22Rv1 (cell line): Measurements from ENCODE around the gene TRIM72.
"Not testable (repeated sequence)": the region's sequence is repeated elsewhere in the genome, so short reads cannot be mapped to it uniquely, and the experiment has no call there.

ENCODE experiments used
- H3K27ac ChIP-seq: fragments of 450-650 bp; 2 replicates; pipeline ENCODE4 v1.5.1; 2017
- ZFX ChIP-seq: fragments of 450-650 bp; IDR thresholded peaks from 2 replicates; pipeline ENCODE4 v1.6.1; 2017; ENCODE audit warnings: antibody characterized with exemption, borderline replicate concordance
- TF ChIP-seq, protein P1 (sequence below): fragments of 450-650 bp; IDR thresholded peaks from 2 replicates; pipeline ENCODE4 v1.5.1; 2017; ENCODE audit warnings: mild to moderate bottlenecking

The TRIM72 gene

DNA sequence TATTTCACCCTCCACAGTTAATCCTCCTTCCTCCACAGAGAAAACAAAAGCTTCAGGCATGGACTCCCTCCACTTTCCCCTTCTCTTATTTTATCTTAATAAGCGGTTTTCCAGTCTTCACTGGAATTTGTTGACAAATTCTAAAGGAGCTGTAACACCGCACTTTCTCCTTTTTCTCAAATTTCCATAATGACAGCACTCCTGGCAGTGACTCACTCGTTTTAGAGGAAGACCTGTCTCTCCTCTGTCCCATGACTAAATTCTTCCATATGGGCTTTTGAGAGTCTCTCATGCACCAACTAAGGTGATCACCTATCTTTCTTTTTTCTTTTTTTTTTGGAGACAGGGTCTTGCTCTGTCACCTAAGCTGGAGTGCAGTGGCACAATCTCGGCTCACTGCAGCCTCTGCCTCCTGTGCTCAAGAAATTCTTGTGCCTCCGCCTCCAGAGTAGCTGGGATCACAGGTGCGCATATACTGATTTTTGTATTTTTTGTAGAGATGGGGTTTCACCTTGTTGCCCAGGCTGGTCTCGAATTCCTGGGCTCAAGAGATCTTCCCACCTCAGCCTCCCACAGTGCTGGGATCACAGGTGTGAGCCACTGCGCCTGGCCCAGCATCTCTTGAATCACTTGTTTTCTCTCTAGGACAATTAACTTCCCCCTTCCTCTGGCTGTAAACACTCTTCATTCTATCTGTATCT lies 53.6 kb downstream of the TRIM72 start:
- H3K27ac ChIP-seq = no peak overlapping the region
- TF ChIP-seq, protein P1, sequence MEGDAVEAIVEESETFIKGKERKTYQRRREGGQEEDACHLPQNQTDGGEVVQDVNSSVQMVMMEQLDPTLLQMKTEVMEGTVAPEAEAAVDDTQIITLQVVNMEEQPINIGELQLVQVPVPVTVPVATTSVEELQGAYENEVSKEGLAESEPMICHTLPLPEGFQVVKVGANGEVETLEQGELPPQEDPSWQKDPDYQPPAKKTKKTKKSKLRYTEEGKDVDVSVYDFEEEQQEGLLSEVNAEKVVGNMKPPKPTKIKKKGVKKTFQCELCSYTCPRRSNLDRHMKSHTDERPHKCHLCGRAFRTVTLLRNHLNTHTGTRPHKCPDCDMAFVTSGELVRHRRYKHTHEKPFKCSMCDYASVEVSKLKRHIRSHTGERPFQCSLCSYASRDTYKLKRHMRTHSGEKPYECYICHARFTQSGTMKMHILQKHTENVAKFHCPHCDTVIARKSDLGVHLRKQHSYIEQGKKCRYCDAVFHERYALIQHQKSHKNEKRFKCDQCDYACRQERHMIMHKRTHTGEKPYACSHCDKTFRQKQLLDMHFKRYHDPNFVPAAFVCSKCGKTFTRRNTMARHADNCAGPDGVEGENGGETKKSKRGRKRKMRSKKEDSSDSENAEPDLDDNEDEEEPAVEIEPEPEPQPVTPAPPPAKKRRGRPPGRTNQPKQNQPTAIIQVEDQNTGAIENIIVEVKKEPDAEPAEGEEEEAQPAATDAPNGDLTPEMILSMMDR = no peak
- no peak for TF ChIP-seq ZFX

DNA sequence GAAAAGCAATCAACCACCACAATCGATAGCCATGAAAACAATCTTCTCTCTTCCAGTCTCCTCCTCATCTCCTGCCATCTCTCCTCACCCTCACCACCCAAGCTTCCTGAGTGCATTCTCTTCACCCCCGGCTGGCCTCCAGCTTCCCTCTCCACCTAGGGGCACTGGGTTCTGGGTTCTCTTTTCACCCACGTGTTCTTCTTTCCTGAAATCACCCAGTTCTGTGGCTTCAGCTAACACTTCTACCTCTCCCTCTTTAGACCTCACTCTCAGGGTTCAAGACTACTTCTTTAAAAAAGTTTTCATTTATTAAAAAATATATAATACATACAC lies 54.1 kb downstream of the TRIM72 start:
- TF ChIP-seq ZFX = no peak
- TF ChIP-seq, protein P1 = no peak
- no peak overlapping the region for H3K27ac ChIP-seq

DNA sequence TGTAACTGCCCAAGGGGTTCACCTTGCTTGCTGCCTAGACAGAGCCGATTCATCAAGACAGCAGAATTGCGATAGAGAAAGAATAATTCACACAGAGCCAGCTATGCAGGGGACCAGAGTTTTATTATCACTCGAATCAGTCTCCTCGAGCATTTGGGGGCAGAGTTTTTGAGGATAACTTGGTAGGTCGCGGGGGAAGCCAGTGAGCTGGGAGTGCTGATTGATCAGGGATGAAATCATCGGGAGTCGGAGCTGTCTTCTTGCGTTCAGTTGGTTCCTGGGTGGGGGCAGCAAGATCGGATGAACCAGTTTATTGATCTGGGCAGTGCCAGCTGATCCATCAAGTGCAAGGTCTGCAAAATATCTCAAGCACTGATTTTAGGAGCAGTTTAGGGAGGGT lies 55.0 kb downstream of the TRIM72 start:
- TF ChIP-seq ZFX = no peak
- no peak overlapping the region for H3K27ac ChIP-seq

DNA sequence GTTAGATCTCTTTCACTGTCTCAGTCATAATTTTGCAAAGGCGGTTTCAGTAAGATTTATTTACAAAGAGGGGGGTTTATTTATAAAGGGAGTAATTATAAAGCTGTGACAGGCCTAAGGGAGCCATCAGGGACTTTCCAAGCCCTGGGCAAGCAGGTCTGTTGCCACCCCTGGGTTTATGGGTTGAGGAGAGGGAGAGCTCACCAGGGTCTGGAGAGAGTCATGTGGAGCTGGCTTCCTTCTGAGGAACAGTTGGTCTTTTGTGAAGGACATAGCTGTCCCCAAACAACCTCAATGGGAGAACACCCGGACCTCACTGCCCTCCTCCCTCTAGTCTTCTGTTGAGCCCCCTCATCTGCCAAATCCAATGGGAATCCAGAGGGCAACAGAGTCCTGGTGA lies 55.6 kb downstream of the TRIM72 start:
- TF ChIP-seq, protein P1 = no peak
- no peak for TF ChIP-seq ZFX
- no peak overlapping the region for H3K27ac ChIP-seq

DNA sequence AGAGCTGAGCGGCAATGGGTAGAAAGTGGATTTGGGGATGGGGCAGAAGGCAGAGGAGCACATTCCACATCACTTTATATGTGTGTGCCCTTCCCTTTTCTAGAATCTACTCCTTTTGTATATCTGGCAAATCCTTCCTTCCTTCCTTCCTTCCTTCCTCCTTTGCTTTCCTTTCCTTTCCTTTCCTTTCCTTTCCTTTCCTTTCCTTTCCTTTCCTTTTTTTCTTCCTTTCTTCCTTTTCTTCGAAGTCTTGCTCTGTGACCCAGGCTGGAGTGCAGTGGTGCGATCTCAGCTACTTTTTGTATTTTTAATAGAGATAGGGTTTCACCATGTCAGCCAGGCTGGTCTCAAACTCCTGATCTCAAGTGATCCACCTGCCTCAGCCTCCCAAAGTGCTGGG lies 56.1 kb downstream of the TRIM72 start:
- not testable (repeated sequence) for H3K27ac ChIP-seq

DNA sequence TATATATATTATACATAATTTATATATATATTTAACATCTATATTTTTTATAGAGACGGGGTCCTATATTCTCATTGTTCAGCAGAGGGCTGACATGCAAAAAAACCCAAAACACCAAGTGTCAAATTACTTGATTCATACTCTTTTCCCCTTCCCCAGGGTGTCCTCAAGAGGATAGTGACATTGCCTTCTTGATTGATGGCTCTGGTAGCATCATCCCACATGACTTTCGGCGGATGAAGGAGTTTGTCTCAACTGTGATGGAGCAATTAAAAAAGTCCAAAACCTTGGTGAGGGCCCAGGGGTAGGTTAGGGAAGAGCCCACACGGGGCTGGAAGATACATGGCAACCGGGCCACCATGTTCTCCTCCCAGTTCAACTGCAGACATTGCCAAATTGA lies 56.9 kb downstream of the TRIM72 start:
- TF ChIP-seq, protein P1 = no peak
- no peak for TF ChIP-seq ZFX
- no peak overlapping the region for H3K27ac ChIP-seq

DNA sequence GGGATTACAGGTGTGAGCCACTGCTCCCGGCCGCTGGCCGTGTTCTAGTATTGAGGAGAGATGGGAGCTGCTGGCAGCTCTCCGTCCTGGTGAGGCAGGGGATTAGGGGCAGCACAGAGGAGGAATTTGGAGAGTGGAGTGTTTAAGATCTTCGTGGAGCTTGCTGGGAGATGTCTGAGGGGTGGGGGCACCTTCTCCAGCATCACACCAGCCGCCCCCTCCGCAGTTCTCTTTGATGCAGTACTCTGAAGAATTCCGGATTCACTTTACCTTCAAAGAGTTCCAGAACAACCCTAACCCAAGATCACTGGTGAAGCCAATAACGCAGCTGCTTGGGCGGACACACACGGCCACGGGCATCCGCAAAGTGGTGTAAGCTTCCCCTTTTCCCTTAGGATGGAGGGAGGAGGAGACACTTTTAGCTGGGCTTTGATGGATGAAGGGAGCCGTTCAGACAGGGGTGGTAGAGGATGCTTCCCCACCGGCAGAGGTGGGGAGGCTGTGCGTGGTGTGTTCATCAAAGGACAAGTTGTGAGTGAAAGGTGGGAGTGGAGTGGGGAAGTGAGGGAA lies 57.8 kb downstream of the TRIM72 start:
- no peak overlapping the region for H3K27ac ChIP-seq
- no peak for TF ChIP-seq ZFX
- TF ChIP-seq, protein P1 = no peak

DNA sequence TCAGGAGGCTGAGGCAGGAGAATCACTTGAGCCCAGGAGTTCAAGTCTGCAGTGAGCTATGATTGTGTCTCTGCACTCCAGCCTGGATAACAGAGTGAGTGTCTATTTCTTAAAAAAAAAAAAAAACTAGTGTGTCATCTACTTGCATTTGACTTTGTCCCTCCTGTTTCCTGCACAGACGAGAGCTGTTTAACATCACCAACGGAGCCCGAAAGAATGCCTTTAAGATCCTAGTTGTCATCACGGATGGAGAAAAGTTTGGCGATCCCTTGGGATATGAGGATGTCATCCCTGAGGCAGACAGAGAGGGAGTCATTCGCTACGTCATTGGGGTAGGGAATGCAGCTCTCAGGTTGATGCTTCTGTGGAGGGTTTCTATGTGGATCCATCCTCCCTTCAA lies 59.3 kb downstream of the TRIM72 start:
- H3K27ac ChIP-seq = no peak overlapping the region
- no peak for TF ChIP-seq ZFX
- TF ChIP-seq, protein P1 = no peak
